ENCODE results near the gene ANKH.

ANKH gene

GRCh38 chr5:14757850-14758249 is 113.7 kb downstream of the ANKH start:
- DNase-seq, result no peak

GRCh38 chr5:14756478-14756877 is 115.1 kb downstream of the ANKH start:
- no peak for DNase-seq

DNA sequence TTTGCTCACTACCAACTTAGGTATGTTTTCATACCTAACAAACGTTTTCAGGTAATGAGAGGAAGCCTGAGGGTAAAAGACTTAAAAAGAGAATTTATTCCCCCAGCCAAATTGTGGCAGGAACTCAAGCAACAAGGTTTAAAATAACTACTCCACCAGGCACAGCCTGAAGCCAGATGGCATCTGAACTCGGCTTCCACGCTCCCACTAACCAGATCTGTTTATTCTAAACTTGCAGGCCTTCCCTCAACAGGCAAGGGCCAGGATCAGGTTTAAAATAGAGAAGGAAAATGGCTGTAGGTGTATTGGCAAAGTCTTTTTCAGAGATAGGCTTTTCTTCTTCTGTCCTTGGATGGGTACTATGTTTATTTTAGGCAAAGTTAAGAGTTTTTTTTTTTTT is 117.6 kb downstream of the ANKH start:
- DNase-seq, result no peak

DNA sequence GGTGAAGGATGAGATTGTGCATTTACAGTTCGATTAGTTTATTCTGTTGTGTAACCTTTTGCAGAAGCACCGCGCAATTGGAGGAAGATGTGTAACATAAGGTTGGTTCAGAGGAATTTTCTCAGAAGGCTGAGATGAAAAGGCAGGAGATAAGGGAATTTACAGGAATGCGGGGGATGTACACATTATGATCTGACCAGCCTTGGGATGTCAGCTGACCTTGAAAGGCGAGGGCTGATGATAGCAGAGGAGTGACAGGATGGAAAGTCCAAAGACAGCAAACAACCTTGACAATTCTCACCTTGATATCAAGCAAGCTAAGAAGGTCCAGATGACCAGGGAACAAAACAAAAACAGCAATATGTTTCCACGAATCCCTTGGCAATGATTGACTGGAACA is 118.3 kb downstream of the ANKH start:
- no peak for DNase-seq

DNA sequence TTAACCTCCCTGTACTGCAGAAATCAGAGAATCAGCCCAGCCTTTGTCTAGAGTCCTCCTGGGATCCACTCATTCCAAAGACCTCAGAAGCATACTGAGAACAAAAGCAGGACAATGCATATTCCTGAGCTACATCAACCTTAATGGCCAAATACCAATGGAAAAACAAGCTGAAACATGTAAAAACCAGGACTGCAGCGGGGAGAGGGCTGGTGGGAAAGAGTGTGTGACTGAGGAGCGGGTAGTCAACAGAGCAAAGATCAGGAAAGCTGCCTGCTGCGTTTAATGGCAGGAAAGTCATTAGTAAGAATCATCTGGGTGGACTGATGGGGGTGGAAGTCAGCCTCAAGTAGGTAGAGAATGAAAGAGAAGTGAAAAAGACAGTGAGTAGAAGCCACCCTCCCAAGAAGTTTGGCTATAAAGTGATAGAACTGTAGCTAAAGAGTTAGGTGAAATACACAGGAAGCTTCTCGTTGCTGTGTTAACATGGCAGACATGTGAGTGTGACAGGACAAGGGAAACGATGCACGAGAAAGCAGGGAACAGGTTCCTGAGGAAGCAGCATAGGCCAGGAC is 119.0 kb downstream of the ANKH start:
- no peak for DNase-seq

GRCh38 chr5:14750712-14751111 is 120.9 kb downstream of the ANKH start:
- DNase-seq, result no peak

GRCh38 chr5:14749579-14750101 is 121.9 kb downstream of the ANKH start:
- no peak for DNase-seq

DNA sequence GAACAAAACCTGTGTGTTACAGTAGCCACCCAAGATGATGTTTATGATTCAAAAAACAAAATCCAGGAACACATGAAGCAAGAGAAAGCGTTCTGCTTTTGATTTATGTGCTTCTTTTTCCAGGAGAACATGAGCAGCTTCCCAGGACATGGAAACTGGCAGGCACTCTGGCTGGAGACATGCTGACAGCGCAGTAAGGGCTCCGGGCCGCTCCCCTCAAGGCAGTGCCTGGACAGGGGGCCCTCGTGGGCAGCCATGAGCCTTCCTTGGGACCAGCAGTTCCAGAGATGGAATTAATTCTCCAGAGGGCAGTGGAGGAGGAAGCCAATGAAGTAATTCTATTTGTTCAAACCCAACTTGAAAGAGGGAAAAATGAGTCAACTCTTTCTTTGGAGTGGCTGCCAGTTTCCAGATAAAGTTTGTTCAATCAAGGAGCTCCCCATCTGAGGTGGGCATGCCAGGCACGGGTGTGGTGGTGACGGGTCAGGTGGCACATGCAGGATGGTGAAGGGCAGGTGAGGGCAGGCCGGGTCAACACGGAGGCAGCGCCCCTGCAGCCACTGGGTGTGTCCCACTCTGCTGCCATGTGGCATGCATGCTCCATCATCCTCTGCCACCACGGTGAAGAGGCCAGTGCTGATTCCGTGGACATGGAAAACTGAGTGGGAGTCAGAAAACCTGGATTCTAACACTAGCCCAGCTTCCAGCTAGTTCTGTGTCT is 123.2 kb downstream of the ANKH start:
- no peak for DNase-seq

DNA sequence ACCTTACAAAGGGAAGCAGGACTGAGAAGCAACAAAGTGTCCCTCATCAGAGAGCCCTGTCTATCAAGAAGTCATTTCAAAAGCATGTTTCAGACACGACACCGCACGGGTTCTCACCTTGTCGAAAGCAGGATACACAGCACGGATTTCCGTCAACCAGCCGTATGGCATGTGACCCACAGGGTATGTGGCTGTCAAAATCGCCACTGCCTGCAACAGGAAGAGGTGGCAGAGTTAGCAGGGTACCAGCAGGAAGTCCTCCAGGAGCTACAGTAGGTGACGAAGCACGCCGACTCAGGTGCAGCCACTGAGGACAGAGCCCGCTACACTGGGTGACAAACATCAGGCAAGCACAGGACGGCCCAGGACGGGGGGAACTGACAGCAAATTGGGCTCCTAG is 125.8 kb downstream of the ANKH start:
- DNase-seq, result no peak

- no peak for DNase-seq
Observed at GRCh38 chr5:14745188-14745563, 126.4 kb downstream of the ANKH start.

GRCh38 chr5:14744296-14745187 is 127.0 kb downstream of the ANKH start:
- DNase-seq, result no peak

GRCh38 chr5:14743601-14744295 is 127.8 kb downstream of the ANKH start:
- DNase-seq, result no peak

- DNase-seq, result no peak
Observed at GRCh38 chr5:14742498-14742897, 129.1 kb downstream of the ANKH start.

- no peak for DNase-seq
Observed at GRCh38 chr5:14741801-14742440, 129.7 kb downstream of the ANKH start.

- DNase-seq, result no peak
Observed at GRCh38 chr5:14741131-14741530, 130.4 kb downstream of the ANKH start.

GRCh38 chr5:14739981-14740380 is 131.6 kb downstream of the ANKH start:
- no peak for DNase-seq

- no peak for DNase-seq
Observed at GRCh38 chr5:14739538-14739937, 132.0 kb downstream of the ANKH start.

GRCh38 chr5:14738050-14738449 is 133.5 kb downstream of the ANKH start:
- no peak for DNase-seq

DNA sequence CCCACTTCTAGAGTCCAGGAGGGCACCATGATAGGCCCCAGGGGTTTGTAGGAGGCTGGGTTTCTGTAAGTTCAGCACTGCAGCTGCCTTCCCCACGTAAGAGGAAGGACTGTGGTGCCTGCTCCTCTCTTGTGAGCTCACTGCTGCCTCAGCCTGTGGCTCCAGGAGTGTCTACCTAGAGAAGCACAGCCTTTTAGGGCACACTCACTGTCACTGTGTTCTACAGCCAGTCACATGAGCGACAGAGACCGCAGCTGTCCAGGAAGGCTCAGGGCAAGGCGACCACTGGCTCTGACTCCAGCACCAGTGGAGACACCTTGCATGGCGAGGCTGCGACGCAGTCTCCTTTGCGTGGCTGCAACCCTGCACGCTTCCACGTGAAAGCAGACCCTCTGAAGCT is 134.3 kb downstream of the ANKH start:
- no peak for DNase-seq

DNA sequence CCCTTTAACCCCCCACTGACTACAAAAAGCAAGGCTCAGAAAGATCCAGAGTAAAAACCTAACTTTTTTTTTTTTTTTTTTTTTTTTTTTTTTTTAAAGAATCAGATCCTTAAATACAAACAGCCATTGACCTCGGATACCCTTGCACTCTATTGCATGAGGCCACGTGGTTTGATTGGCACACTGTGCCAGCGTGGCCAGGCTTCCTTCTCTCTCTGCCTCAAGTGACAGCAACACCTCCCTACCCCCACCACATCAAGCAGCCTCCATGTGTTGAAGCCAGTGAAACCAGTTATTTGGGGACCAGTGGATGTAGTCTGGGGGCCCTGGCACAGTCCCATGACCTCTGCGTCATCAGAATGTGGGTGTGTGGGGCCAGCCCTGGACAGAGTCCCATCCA is 135.6 kb downstream of the ANKH start:
- DNase-seq, result no peak

DNA sequence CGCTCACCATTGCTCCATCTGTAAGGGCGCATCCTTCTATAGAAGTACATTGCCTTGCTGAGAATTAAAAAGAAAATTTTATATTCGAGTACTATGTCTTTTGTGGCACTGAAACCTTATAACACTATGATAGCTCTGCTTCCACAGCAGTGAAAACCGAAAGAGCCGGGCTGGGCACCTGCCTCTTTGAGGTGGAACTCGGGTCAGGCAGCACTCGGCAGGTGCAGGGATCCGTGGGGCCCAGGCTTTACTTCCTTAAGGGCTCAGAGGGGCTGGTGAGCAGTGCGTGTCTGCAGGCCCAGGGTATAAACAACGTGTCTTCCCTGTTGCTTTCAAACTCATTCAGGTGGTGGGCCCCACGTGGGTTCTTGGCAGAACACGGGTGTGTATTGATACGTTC is 137.2 kb downstream of the ANKH start:
- DNase-seq, result no peak

DNA sequence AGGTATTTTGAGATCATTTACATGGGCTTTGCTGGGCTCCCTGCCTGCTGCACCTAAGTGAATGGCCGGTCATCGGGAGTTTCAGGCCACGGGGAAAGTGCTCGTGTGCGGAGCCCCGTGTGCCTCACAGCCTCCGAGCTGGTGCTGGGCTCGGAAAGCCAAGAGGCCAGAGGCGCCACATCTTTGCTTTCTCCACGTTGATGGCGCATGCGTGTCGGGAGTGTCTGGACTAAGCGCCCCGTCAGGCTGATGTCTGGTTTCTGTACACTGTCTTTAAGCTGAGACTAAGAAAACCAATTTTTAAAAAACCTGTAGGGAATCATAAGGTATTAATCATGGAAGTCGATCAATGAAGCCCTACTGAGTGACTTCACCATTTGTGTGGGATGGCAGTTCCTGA is 137.9 kb downstream of the ANKH start:
- DNase-seq, result no peak

- no peak for DNase-seq
Observed at GRCh38 chr5:14732991-14733390, 138.6 kb downstream of the ANKH start.
